ENCODE measurements around the gene ZBTB40. TPM values are rescaled to one million over a fixed set of nuclear protein-coding genes. Genes with fewer than 3 reads are reported as not detected.

ZBTB40 gene
- total RNA-seq, 1 experiment from 2014 or later: 21.4 TPM

GRCh38 chr1:22576150-22576544 is 124.5 kb downstream of the ZBTB40 start:
- no TSS peak for BruUV-seq (replicated peaks)
- H3K27ac ChIP-seq: no peak overlapping the region
- intact Hi-C loops (cut with micrococcal nuclease; ENCODE audit: unreplicated experiment): no loop called here
- no peaks in the 10 kb centered on the region for H3K9me2 ChIP-seq (ENCODE audit: insufficient read depth)
- H3K4me3 ChIP-seq: no peak overlapping the region
- peaks cover 39% of the 10 kb centered on the region for H3K27me3 ChIP-seq (ENCODE audit: insufficient read depth, low read depth)
- no peaks in the 10 kb centered on the region for H4K20me1 ChIP-seq (ENCODE audit: insufficient read depth)
- no peak overlapping the region for H3K4me2 ChIP-seq
- H3K4me1 ChIP-seq (replicated peaks; ENCODE audit: insufficient read depth): no peaks in the 10 kb centered on the region
- ChIA-PET CTCF (no interaction called here), POLR2A (ENCODE audit: unreplicated experiment) (interaction anchor here (0.8 kb wide), 1 partner anchor 1065 kb away, joined by 7 read pairs; no protein-coding TSS in a partner anchor)
- H3K36me3 ChIP-seq (ENCODE audit: low read depth): no peaks in the 10 kb centered on the region
- H3K79me2 ChIP-seq (ENCODE audit: low read depth): no peaks in the 10 kb centered on the region
- TF ChIP-seq EZH2 (IDR thresholded peaks at IDR 0.05; ENCODE audit: low read depth) (no peak), CTCF (conservative IDR thresholded peaks at IDR 0.05) (no peak)
- no peak overlapping the region for H2AFZ ChIP-seq
- H3K9me3 ChIP-seq (ENCODE audit: insufficient read depth, low read depth): no peaks in the 10 kb centered on the region
- no peak for DNase-seq
- H3F3A ChIP-seq (ENCODE audit: insufficient read depth, low read depth): peaks cover 17% of the 10 kb centered on the region; the same call in 1 of the 2 replicates

- ChIA-PET CTCF (no interaction called here), POLR2A (ENCODE audit: unreplicated experiment) (no interaction called here)
- no TSS peak for BruUV-seq (replicated peaks)
- Histone ChIP-seq H3K4me1 (replicated peaks; ENCODE audit: insufficient read depth) (no peaks in the 10 kb centered on the region), H4K20me1 (ENCODE audit: insufficient read depth) (no peaks in the 10 kb centered on the region), H3K79me2 (ENCODE audit: low read depth) (no peaks in the 10 kb centered on the region), H3K9me3 (ENCODE audit: insufficient read depth, low read depth) (no peaks in the 10 kb centered on the region), H3K9me2 (ENCODE audit: insufficient read depth) (no peaks in the 10 kb centered on the region), H3K27me3 (ENCODE audit: insufficient read depth, low read depth) (peaks cover 42% of the 10 kb centered on the region), H3K36me3 (ENCODE audit: low read depth) (no peaks in the 10 kb centered on the region), H3K27ac (no peak overlapping the region), H2AFZ (no peak overlapping the region), H3F3A (ENCODE audit: insufficient read depth, low read depth) (peaks cover 17% of the 10 kb centered on the region; the same call in 1 of the 2 replicates), H3K4me2 (no peak overlapping the region), H3K4me3 (no peak overlapping the region)
- intact Hi-C loops (cut with micrococcal nuclease; ENCODE audit: unreplicated experiment): no loop called here
- DNase-seq: no peak
- TF ChIP-seq EZH2 (IDR thresholded peaks at IDR 0.05; ENCODE audit: low read depth) (no peak), CTCF (conservative IDR thresholded peaks at IDR 0.05) (no peak)
Measured at GRCh38 chr1:22576617-22577016, 125.0 kb downstream of the ZBTB40 start.

GRCh38 chr1:22578732-22579361 is 127.2 kb downstream of the ZBTB40 start:
- Histone ChIP-seq H3F3A (ENCODE audit: insufficient read depth, low read depth) (peaks cover 17% of the 10 kb centered on the region; the same call in 1 of the 2 replicates), H3K79me2 (ENCODE audit: low read depth) (no peaks in the 10 kb centered on the region), H3K27ac (no peak overlapping the region), H3K4me2 (no peak overlapping the region), H3K4me1 (replicated peaks; ENCODE audit: insufficient read depth) (no peaks in the 10 kb centered on the region), H3K9me2 (ENCODE audit: insufficient read depth) (no peaks in the 10 kb centered on the region), H2AFZ (no peak overlapping the region), H3K36me3 (ENCODE audit: low read depth) (no peaks in the 10 kb centered on the region), H3K27me3 (ENCODE audit: insufficient read depth, low read depth) (peaks cover 29% of the 10 kb centered on the region), H4K20me1 (ENCODE audit: insufficient read depth) (no peaks in the 10 kb centered on the region), H3K9me3 (ENCODE audit: insufficient read depth, low read depth) (no peaks in the 10 kb centered on the region), H3K4me3 (no peak overlapping the region)
- TF ChIP-seq CTCF (conservative IDR thresholded peaks at IDR 0.05): no peak
- TF ChIP-seq EZH2 (IDR thresholded peaks at IDR 0.05; ENCODE audit: low read depth): no peak
- no TSS peak for BruUV-seq (replicated peaks)
- no peak for DNase-seq
- ChIA-PET CTCF (no interaction called here), POLR2A (ENCODE audit: unreplicated experiment) (no interaction called here)
- intact Hi-C loops (cut with micrococcal nuclease; ENCODE audit: unreplicated experiment): no loop called here
